ENCODE measurements around the gene TEX30.

The TEX30 gene

DNA sequence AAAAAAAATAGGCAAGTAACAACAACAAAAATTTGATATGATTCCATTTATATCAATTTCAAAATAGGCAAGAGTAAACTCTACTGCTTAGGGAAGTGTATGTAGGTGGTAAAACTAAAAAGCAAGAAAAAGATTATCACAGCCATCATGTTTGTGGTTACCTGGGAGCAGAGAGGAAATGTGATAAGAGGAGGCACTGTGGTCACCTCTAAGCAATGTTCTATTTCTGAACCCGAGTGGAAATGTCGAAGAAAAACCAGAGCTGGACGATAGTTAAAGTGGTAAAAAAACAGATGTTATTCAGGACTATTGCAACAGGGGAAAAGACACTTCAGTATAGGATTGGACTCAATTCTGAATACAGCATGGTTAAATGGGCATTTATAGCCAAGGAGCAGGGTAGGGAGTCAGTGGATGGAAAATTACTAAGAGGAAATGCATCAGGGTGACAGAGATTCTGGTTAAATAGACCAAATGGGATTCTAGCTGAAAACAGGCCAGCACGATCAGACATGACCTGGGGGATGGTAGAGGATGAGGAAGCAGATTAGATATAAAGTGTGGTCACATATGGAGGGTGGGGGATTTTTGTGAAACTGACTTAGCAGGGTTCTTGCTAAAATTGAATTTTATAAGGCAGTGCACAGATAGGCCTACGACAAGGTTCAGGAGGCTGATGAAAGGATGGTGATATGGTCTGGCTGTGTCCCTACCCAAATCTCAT, 6.0 kb upstream of the TEX30 start:
- DNase-seq (ENCODE audit: low read depth in 1 of 2, low spot score in 1 of 2) = no peak

DNA sequence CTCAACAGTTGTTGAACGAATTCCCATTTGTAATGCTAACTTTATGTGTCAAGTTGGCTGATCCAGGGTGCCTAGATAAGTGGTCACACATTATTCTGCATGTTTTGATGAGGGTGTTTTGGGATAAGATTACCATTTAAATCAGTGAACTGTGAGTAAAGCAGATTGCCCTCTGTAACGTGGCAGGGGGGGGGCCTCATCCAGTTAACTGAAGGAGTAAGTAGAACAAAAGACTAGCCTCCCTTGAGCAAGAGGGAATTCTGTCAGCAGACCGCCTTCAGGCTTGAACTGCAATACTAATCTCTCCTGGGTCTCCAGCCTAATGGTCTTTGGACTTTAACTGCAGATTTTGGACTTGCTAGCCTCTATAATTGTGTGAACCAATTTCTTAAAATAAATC, 4.2 kb upstream of the TEX30 start:
- DNase-seq (ENCODE audit: low read depth in 1 of 2, low spot score in 1 of 2) = no peak

GRCh38 chr13:102776271-102776670, 2.7 kb upstream of the TEX30 start:
- DNase-seq (ENCODE audit: low read depth in 1 of 2, low spot score in 1 of 2) = no peak

- no peak for DNase-seq (ENCODE audit: low read depth in 1 of 2, low spot score in 1 of 2)
Observed at GRCh38 chr13:102774591-102775520, 1.3 kb upstream of the TEX30 start.

DNA sequence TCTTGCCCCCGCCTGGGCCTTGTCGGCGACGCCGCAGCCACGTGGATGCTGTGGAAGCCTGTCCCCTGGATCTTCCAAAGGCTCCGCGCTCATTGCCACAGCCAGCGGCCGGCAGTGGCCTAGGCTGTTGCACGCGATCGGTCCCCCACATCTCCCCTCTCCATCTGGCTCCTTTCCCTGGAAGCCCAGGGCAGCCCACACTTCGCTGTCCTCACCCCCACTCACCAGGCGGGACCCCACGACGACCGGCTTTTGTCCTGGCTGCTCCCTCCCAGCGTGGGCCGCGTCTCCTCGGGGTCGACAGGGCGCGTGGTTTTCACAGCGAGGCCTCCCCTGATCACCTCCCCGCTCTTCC, 605 bp upstream of the TEX30 start:
- DNase-seq (ENCODE audit: low read depth in 1 of 2, low spot score in 1 of 2) = no peak

DNA sequence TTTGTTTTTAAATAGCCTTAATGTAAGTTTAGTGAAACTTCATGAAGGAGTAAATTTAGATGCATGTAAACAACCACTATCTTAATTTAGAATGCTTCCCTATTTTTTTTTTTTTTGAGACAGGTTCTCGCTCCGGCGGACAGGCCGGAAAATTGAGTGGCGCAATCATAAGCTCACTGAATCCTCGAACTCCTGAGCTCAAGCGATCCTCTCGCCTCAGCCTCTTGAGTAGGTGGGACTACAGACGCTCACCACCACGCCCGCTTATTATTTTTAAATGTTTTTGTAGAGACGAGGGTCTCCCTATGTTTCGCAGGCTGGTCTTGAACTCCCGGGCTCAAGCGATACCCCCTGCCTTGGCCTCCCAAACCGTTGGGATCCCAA, 1.6 kb downstream of the TEX30 start:
- DNase-seq (ENCODE audit: low read depth in 1 of 2, low spot score in 1 of 2) = no peak

- DNase-seq (ENCODE audit: low read depth in 1 of 2, low spot score in 1 of 2) = no peak
Observed at GRCh38 chr13:102771298-102772041, 2.1 kb downstream of the TEX30 start.

DNA sequence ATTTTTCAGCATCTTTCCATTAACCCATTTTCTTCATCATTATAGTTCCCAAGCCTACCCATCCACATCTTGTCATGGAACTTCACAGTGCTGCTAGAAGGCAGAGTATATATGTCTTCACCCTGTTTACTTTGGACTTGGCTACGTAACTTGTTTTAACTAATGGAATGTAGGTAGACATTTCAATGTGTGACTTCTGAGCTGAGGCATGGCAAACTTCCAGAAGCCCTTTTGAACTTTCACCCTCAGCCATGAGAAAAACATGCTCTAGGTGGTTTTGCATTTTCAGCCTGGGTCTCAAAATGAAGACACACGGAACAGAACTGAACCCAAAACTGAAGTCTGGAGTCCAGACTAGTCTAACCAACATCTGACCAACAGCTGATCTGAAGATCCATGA, 3.2 kb downstream of the TEX30 start:
- no peak for DNase-seq (ENCODE audit: low read depth in 1 of 2, low spot score in 1 of 2)

- no peak for DNase-seq (ENCODE audit: low read depth in 1 of 2, low spot score in 1 of 2)
Observed at GRCh38 chr13:102769679-102770078, 3.9 kb downstream of the TEX30 start.

DNA sequence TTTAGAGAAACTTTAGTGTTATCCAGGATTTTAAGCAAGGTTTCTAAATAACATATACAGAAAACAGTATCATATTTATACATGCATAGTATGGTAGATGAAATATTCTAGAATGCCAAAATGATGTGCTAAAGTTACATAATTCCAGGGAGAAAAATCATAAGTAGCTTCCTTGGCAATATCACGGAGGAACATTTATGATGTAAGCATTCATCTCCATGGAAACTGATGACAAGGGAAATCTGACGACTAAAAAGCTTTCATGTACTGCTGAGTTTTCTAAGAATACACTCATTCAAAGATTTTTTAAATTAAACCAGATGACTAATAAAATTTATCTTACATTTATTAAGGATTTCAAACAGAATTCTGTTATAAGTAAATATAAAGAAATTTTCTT, 4.7 kb downstream of the TEX30 start:
- DNase-seq (ENCODE audit: low read depth in 1 of 2, low spot score in 1 of 2) = no peak

DNA sequence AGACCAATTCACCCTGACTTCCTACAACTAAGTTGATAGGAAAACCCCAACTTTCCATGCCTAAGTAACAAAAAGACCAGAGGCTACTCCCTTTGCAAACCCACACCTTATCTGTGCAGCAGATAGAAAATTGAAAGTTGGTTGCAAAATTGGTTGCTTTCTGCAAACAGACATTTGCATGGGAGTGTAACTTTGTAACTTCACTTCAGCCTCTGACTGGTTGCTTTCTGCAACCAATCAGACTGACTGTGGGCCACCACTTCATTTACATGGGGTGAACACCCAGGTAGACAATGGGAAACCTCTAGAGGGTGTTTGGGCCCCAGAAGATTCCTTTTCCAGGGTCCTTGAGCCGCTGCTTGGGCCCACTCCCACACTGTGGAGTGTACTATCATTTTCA, 9.8 kb downstream of the TEX30 start:
- DNase-seq (ENCODE audit: low read depth in 1 of 2, low spot score in 1 of 2) = no peak

DNA sequence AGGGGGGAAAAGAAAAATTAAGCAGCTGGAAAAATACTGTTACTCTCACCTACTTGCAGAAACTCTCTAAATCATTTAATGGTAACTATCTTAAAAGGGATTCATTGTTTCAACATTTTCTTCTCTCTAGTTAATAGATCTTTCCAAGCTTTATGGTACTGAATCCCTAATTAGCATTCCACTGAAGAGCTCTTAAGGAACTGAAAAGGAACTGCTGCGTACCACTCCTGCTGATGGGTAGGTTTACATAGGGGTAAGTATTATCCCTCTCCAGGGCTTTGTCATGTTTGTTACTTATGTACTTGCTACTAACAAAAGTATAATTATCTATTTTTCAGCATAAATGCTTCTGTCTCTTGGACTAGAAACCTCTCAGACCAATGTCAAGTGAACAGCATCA, 12.5 kb downstream of the TEX30 start:
- no peak for DNase-seq (ENCODE audit: low read depth in 1 of 2, low spot score in 1 of 2)

DNA sequence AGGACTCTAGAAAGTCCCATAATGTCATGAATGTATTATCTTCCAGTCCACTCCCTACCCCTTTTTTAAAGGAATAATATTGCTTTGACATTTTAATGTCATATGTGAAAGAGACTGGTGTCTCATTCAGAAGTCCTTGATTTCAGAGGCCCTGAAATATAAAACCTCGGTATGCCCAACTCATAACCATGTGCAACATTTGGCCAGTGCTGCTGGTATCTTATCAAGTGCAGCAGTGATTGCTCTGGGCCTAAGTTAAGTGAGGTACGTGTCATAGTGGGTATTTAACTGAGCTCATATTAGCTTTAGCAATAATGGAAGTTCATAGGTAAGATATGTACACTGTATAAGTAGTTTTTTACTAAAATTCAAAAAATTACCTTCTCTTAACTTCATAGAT, 14.7 kb downstream of the TEX30 start:
- no peak for DNase-seq (ENCODE audit: low read depth in 1 of 2, low spot score in 1 of 2)

GRCh38 chr13:102757006-102757405, 16.6 kb downstream of the TEX30 start:
- no peak for DNase-seq (ENCODE audit: low read depth in 1 of 2, low spot score in 1 of 2)

- DNase-seq (ENCODE audit: low read depth in 1 of 2, low spot score in 1 of 2) = no peak
Observed at GRCh38 chr13:102751886-102752285, 21.7 kb downstream of the TEX30 start.

GRCh38 chr13:102742506-102742905, 31.1 kb downstream of the TEX30 start:
- DNase-seq (ENCODE audit: low read depth in 1 of 2, low spot score in 1 of 2) = no peak

GRCh38 chr13:102742101-102742500, 31.5 kb downstream of the TEX30 start:
- no peak for DNase-seq (ENCODE audit: low read depth in 1 of 2, low spot score in 1 of 2)

DNA sequence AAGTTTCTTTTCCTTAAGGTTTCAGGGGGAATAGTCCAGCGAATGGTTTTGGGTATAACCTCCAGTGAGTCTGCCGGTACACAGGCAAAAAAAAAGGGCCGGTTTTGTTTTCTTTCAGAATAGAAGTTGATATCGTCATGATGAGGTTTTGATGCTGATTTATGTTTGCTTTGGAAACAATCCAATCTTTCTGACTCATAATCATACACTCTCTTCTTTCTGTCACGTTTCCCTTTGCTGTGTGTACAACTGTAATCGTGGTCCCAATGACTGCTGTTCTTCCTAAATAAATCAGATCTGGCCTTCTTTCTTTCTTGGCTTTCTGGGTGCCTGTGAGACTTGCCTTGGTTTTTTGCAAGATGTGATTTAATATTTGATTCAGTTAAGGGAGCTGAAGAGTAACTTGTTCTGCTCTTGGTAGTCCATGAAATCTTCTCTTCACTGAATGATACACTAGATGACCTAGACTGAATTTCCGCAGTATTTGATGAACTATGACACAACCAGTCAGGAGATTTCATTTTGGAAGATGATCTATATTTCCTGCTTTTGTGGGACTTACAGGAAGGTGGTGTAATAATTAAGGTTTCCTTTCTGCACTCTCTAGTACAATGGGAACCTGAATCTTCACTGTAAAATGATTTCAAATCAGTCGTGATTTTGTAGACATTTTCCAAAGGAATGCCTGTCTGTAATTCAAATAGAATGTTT, 43.9 kb downstream of the TEX30 start:
- no peak for DNase-seq (ENCODE audit: low read depth in 1 of 2, low spot score in 1 of 2)

GRCh38 chr13:102726430-102726829, 47.2 kb downstream of the TEX30 start:
- DNase-seq (ENCODE audit: low read depth in 1 of 2, low spot score in 1 of 2) = no peak

GRCh38 chr13:102724923-102725322, 48.7 kb downstream of the TEX30 start:
- DNase-seq (ENCODE audit: low read depth in 1 of 2, low spot score in 1 of 2) = no peak

- no peak for DNase-seq (ENCODE audit: low read depth in 1 of 2, low spot score in 1 of 2)
Observed at GRCh38 chr13:102721800-102722231, 51.8 kb downstream of the TEX30 start.

Measured in activated CD4-positive, alpha-beta T cell treated with anti-CD3 and anti-CD28 coated beads, Interleukin-2, amount 50 U/mL, for 24 hours (primary cell).